GM19193 (cell line): ENCODE measurements around the gene HPSE2.

Experiments
- POLR2A ChIP-seq: IDR thresholded peaks from 4 replicates; pipeline ENCODE4 v1.6.1; 2011; ENCODE audit not compliant: insufficient read depth, insufficient read length; ENCODE audit errors: extremely low read depth

The HPSE2 gene

DNA sequence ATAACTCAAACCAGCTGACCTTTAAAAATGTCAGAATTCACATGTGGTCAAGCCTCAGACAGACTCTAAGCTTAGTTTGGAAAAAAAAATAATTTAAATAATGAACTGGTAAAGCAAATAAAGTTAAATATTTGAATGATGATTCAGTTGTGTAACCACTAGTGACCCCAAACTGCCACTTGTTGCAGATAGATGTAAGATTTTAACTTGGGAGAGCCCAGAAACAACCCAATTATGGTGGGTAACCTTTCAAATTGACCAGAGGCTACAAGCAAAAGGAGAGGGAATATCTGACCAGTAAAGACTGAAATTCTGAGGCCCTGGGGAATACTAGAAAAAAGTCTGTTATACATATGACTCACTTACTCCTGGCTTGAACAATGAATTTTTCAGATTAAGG, 268.1 kb downstream of the HPSE2 start:
- TF ChIP-seq POLR2A, result no peak

DNA sequence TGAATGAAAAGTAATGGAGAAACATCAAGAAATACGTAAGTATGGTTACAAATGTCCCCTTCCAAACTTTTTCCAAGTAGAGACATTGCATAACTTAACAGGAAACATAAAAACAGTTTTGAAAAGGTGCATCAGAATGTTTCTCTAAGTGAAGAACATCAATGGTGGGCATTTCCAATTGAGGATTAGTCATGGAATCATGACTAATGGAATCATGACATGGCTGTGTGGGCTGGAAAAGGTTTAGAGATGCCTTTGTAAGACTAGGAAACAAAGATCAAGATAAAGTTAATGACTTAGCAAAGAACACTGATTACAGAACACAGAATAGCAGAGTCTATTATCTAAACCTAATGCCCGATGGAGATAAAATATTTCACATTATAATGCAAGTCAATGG, 272.0 kb downstream of the HPSE2 start:
- no peak for TF ChIP-seq POLR2A

DNA sequence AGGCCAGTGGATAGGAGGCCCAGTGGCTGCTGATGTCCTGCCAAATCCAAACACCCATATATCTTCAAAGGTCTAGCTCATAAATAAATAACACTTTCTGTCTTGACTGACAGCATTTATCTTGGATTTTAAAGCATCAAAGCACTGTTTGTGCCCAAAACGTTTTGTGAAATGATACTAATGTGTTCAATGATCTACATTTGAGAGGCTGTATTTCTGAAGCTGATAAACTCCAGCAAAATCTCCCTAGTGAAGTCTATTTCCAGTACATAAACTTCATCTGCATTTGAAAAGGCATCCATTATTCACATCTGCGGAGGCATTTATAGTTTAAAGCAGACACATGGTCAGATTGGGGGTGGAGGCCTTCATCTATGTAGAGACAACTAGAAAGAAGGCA, 276.3 kb downstream of the HPSE2 start:
- no peak for TF ChIP-seq POLR2A

DNA sequence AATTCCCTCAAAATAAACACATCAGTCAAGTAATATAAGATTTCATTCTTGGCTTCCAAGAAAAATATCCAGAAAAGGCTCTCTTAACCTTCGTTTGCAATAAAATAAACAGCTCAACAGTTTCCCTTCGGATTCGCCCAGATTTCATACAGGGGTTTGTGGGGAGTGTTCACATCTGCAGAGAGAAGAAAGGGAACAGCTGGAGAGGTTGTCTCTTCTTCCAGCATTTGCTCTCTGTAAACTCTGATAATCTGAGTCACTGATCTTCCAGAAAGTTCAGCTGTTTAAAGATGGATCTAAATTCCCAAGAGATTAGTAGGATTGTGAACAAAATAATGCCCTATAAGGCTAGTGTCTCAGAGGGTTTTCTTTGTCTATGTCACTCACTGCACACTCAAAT, 277.9 kb downstream of the HPSE2 start:
- no peak for TF ChIP-seq POLR2A

DNA sequence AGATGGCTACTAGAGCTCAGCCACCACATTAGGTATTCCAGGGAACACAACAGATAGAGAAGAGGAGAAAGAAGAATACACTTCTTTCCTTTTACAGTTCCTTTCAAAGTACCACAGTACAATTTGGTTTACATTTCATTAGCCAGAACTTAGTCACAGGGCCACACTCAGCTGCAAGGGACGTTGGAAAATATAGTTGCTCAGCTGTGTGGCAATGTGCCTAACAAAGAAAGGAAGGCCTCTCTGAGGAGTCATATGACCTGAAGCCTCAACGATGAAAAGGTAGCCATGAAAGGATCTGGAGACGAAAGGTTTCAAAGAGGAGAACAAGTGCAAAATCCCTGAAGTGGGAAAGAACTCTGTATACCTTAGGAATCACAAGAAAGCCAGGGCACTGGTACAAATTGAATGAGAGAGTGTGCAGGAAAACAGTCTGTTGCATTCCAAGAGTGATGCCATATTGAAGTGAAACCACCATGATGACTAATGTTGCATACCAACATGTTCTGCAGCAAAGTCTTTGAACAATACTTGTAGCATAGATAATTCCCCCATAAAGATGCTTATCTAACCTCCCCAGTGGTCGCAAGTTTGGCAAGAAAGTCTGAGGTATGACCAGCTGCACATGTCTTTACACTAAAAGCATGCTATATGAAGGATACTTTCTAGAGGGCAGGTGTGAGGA, 278.9 kb downstream of the HPSE2 start:
- no peak for TF ChIP-seq POLR2A

DNA sequence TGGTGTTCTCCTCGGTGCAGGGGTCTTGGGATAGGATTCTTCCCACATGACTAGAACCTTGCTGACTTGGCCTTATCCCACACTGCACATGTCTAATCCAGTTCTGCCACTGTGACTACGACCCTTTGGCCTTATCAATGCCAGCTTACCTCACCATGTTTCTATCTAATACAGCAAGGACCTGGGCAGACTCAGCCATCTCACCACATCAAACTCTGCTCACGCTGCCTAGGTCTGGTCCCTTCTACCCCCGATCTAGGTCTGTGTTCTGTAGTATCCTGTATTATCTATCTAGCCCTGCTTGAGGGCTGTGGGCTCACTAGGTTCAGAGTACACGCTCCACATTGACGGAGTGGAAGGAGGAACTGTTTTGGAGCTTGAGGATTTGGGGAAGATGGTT, 282.4 kb downstream of the HPSE2 start:
- no peak for TF ChIP-seq POLR2A

DNA sequence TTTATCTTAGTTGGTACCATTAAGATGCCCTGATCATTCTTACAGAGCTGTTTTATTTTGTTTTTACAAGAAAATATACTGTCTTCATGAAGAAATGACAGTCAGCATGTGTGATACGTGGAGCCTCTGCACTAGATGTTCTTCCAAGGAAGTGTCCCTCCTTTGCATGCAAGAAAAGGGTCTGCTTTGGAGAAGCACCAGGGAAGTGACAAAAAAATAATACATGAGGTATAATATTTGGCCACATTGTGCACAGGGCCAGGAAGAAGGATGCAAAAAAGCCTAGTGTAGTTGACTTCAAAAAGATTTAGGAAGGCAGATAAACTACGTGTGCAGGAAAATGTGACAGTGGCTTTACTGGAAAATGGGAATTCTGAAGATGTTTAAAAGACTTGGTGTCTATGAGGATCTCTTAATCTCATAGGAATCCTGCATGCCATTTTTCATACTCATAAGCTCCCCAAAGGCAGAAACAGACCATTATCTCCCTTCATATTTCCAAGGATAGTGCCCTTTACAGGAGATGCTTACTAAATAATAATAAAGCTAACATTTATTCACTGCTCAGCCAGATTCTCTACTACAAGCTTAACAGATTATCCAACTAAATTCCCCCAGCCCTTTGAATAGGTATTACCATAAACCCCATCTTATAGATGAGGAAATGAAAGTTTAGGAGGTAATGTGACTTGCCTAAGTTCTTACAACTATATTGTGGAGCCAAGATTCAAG, 284.2 kb downstream of the HPSE2 start:
- no peak for TF ChIP-seq POLR2A

DNA sequence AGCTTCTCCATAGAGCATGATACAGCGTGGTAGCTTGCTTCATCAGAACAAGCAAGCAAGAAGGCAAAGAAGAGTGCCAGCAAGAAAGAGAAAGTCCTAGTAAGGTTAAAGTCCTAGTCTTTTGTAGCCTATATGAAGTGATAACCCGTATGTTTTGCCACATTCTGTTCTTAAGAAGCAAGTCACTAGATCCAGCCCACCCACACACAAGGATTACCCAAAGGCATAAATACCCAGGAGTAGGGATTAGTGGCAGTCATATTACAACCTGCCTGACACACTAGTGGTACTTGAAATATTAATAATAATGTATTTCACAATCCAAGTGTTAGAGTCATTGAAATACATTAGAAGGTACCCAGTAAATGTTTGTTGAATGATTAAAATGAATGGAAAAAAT, 285.5 kb downstream of the HPSE2 start:
- TF ChIP-seq POLR2A, result no peak

DNA sequence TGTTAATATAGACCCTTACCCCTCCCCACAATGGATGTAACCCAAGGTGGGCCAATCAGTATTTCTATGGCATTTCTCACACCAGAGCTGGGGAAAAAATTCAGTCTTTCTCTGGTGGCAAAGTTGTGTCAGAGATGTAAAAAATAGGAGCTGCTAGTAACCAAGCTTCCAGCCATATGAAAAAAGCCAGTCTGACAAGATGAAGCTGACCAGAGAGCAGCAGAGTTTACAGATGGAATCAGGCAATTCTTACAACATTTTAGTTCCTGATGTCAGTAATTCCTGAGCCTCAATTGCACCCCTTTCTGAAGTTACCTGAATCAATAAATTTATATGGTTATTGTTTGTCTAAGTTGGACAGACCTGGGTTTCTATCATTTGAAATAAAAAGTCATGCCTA, 286.3 kb downstream of the HPSE2 start:
- no peak for TF ChIP-seq POLR2A

DNA sequence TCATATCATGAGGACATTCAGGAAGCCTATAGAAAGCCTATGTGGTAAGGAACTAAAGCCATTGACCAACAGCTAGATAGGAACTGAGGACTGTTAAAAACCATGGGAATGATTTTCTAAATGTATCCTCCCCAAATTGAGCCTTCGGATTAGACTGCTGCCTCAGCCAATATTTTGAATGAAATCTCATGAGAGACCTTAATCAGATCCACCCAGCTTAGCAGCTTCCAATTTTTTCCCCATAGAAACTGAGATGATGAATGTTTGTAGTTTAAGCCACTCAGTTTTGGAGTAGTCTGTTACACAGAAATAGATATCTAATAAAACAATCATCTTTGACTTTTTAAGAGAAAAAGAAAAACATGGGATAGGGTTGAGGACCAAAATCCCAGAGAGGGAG, 292.0 kb downstream of the HPSE2 start:
- TF ChIP-seq POLR2A, result no peak

DNA sequence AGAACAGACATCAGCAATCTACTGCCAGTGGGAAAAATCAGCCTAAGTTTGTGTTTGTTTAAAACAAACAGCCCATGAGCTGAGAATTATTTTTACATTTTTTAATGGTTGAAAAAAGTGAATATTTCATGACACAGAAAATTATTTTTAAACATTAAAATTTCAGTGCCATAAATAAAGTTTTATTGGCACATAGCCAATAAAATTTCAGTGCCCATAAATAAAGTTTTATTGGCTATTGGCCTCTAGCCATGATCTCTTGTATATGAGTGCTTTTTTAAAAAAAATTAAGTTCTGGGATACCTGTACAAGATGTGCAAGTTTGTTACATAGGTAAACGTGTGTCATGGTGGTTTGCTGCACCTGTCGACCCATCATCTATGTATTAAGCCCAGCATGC, 305.9 kb downstream of the HPSE2 start:
- TF ChIP-seq POLR2A, result no peak

DNA sequence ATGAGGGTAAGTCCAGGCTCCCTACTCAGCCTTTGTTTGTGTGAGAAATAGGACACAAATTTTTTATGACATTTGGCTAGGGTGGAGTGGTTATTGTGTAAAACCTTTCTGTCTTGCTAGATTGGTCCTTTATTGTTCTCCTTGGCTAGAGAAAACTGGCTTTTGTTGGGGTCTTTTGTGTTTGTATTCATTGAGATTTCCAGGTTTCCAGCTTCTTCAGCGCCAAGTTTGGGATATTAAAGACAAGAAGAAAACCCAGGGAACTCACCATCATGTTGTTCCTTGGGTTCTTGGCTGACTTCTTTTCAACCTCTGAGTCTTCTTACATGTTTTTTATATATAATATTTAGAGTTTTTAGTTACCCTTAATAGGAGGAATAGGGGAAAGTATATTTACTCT, 310.0 kb downstream of the HPSE2 start:
- TF ChIP-seq POLR2A, result no peak

DNA sequence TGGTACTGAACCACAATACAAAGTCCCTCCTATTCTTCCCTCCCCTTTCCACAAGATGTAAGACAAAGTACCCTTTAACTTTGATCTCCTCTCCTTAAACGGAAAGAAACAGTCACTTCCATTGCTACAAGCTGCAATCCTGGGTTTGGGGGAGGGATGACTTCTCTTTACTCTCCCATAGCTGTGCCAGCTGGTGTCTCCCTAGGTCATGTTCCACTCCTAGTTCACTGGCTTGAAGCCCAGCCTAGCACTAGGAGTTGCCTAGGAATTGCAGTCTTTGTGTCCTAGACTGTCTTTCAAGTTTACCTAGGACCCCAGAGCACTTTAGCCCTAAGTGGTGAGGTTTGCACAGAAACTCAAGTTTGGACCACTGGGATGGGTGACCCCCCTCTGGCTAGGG, 311.1 kb downstream of the HPSE2 start:
- no peak for TF ChIP-seq POLR2A

DNA sequence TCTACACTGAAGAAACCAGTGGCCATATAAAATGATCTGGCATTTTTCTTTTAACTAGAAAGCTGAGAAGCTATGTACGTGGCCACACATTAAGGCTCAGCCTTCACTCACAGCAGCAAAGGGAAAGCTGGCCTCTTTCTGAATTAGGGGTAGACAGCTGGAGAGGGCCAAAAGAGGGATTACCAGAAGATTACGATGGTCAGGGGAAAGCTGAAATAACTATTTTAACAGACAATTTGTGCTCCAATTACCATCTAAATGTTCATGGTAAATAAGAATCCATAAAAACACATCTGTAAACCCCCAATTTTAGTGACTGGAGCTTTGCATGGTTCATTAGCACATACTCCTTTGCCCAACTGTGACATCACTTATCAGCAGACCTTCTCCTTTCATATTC, 314.3 kb downstream of the HPSE2 start:
- no peak for TF ChIP-seq POLR2A

DNA sequence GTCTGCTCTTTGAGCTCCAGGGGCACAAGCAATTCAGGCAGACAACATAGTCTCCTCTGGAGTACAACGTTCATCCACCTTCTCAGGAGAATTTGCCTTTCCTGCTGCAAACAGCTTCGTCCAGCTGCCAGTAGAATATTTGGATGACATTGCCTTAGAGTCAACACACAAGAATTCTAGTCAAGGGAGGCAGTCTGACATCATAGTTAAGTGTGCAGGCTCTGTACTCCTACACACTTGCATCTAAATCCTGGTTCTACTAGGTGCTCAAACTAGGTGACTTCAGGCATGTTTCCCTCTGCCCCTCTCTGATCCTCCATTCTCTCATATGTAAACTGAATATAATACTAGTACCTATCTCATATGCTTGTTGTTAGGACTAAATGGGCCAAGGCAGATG, 314.8 kb downstream of the HPSE2 start:
- no peak for TF ChIP-seq POLR2A

DNA sequence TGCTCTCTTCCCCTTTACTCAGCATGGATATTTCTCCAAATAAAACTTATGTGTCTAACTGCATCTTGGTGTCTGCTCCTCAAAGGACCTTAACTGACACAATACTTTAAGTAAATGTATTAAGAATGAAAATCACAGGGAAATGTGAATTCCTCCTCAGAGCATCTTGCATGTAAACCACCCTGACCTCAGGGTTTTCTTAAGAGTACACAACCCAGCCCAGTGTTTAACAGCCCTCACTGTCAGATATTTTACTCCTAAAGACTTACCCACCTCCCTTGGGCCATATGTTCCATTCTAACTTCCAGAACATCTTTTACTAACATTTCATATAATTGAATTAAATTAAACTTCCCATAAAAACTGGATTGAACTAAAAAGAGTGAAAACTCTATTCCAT, 315.3 kb downstream of the HPSE2 start:
- TF ChIP-seq POLR2A, result no peak
